IPS DF 6.9 (cell line): Measurements from ENCODE around the gene IFITM10.
"Not testable (repeated sequence)": the region's sequence is repeated elsewhere in the genome, so short reads cannot be mapped to it uniquely, and the experiment has no call there.

Experiments
- DNase-seq: peaks from one replicate; pipeline ENCODE4 v3.0.0-alpha.2; 2013; ENCODE audit warnings: low read depth, low spot score
- H3K27ac ChIP-seq: one replicate; pipeline ENCODE4 v1.5.1; 2013; ENCODE audit warnings: low read length, control low read depth
- H3K27me3 ChIP-seq: 2 replicates; pipeline ENCODE4 v1.6.1; 2013; ENCODE audit warnings: mild to moderate bottlenecking, low read length; ENCODE audit not compliant: control insufficient read depth, insufficient read depth
- H3K36me3 ChIP-seq: 2 replicates; pipeline ENCODE4 v1.6.1; 2013; ENCODE audit warnings: low read length; ENCODE audit not compliant: control insufficient read depth, insufficient read depth
- H3K4me1 ChIP-seq: 2 replicates; pipeline ENCODE4 v1.6.1; 2013; ENCODE audit warnings: low read length; ENCODE audit not compliant: control insufficient read depth, insufficient read depth
- H3K4me3 ChIP-seq: 2 replicates; pipeline ENCODE4 v1.5.1; 2013; ENCODE audit warnings: mild to moderate bottlenecking, low read length
- H3K9me3 ChIP-seq: 2 replicates; pipeline ENCODE4 v1.6.1; 2013; ENCODE audit warnings: low read length, inconsistent platforms; ENCODE audit not compliant: control insufficient read depth, insufficient read depth
- WGBS: extraction: QIAGEN DNeasy Blood & Tissue Kit; methylation state at CpG from one replicate; pipeline ENCODE4 v1.1.7; 2013; ENCODE audit warnings: mixed read lengths, missing lambda C conversion rate; ENCODE audit not compliant: insufficient read length, insufficient coverage; 5-methylcytosine and 5-hydroxymethylcytosine counted together

IFITM10 gene

DNA sequence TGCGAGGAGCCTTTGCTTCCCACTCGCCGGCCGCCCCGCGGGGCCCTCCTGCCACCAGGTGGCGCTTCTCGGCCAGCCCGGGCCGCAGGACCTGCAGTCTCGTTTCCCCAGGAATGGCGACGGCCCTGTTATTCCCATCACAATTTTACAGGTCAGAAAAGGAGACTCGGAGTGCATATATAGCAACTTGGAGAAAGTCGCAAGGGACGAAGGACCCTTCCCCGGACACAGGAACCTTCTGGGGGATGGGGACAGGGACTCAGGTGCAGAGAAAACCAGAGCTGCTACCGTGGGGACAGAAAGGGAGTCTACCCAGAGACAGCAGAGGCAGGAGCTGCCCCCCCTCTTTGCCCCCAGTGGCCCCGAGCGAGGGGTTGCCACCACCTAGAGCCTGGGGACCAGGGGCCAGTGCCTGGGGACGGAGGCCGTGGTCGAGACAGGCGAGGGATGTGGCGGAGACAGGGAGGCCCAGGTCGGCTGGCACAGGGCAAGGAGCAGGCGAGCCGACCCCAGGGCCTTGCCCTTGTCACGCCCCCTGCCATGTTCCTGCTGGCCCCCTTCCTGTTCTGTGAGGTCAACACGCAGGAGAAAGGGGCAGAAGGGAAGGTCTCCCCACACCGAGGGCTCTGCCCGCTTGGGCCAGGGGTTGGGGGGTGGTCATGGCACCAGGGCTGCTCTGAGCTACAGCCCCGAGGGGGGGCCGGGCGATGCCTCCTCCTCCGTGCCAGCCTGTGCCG is 56.9 kb downstream of the IFITM10 start:
- H3K4me3 ChIP-seq = peak overlapping the region; percentile 29; the same call in 1 of the 2 replicates
- peaks cover 3% of the 10 kb centered on the region for H3K4me1 ChIP-seq
- no peaks in the 10 kb centered on the region for H3K36me3 ChIP-seq
- no peaks in the 10 kb centered on the region for H3K9me3 ChIP-seq
- peak; percentile 63 for DNase-seq
- no peak overlapping the region for H3K27ac ChIP-seq
- no peaks in the 10 kb centered on the region; the same call in 1 of the 2 replicates for H3K27me3 ChIP-seq
- no CpG with 5 or more reads among the region's 37 CpGs for WGBS

DNA sequence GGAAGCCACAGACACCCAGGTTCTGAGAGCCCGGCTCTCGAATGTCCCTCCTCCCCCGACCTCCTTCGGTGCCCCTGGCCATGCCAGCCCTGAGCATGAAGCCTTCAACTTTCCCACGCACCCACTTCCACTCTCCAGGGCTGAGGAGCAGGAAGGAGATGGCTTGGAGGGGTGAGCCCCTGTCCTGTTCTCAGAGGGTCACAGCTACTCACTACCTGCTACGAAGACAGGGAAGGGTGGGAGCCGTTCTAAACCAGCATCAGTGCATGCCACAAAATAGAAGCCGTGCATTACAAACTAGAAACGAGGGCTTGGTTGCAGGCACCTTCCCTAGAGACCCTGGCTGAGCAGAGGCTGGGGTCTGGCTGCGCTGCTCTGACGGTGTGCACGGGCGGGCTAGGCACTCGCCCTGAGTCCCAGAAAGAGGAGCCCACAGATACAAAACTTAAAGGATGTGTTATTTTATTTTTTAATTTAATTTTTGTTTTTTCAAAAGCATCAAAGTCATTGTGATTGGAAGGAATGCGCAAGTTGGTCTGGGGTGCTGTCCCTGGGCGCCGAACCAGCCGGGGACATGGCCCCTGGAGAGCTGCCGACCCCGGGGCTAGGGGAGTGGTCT is 57.6 kb downstream of the IFITM10 start:
- Histone ChIP-seq H3K36me3 (no peaks in the 10 kb centered on the region), H3K27ac (no peak overlapping the region), H3K4me3 (no peak overlapping the region), H3K27me3 (no peaks in the 10 kb centered on the region; the same call in 1 of the 2 replicates), H3K9me3 (no peaks in the 10 kb centered on the region), H3K4me1 (peaks cover 3% of the 10 kb centered on the region)
- WGBS = no CpG with 5 or more reads among the region's 20 CpGs
- DNase-seq = no peak

DNA sequence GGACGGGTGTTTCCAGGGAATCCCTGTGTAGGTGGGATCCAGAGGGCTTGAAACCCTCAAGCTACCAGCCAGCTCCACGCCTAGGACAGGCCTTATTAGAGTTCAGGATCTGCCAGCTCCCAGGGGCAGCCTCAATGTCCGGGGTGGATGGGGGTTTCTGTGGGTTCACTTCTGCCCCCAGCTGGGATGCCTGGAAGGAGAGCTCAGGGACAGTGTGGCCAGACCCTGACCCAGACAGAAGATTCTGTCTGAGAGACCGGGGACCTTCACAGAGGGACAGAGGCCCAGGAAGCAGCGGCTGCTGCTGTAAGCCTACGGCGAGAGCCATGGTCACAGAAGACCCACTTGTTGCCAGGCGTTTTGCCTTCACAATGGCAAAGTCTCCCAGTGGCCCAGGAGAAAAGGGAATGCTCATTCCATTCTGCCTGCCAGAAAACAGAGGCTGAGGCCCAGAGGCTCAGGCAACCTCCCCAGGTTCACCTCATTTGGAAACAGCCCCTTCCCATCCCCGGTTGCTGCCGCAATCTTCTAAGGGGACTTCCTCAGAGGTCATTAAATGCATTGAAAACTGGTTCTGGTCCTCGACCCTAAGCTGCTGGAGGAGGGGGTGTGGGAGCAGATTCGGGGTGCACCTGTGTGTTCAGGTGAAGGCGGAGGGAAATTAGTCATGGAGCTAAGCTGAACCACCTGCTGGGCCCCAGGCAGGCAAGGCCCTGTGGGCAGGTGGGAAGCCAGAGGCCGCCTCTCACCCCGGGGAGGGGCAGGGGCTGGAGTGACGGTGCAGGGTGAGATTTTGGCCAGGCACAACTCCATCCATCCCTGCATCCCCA is 58.3 kb downstream of the IFITM10 start:
- no peak for DNase-seq
- no peak overlapping the region for H3K27ac ChIP-seq
- WGBS = no CpG with 5 or more reads among the region's 16 CpGs
- peaks cover 3% of the 10 kb centered on the region for H3K4me1 ChIP-seq
- no peaks in the 10 kb centered on the region for H3K9me3 ChIP-seq
- H3K4me3 ChIP-seq = no peak overlapping the region
- no peaks in the 10 kb centered on the region; the same call in 1 of the 2 replicates for H3K27me3 ChIP-seq
- no peaks in the 10 kb centered on the region for H3K36me3 ChIP-seq

DNA sequence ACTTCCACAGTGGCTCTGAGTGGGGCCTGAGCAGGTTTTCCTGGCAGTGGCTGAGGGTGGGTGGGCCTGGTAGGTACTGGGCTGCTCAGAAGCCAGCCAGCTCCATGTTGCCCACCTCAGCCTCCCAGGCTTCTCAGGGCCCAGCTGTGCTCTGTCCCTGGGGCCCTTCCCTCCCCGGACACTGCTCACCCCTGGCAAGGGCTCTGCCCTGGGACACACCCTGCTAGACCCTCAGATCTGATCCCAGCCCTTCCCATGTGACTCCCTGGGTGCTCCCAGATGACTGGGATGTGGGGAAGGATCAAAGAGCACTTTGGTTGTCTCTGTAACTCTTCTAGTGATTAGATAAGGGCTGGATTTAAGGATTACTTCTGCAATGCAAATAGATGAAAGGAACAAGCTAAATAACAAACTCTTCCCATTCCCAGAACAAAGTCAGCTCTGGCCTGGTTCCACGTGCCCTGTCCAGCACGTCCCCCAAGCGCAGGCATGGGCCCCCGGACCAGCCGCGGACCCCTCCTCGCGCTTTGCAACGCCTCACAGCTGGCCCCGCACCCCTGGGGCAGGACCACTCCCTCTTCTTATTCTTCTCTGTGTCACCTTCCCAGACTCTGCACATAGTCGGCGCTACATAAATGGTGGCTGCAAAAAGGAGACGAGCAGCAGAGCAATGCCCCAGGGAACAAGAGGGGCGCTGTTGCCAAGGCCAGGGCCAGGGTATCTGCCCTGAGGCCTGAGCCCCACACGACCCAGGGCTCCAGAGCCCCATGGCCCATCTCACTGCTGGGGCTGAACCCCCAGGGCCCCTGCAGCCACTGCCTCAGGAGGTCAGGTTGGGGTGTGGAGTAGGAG is 59.1 kb downstream of the IFITM10 start:
- WGBS = no CpG with 5 or more reads among the region's 16 CpGs
- Histone ChIP-seq H3K9me3 (no peaks in the 10 kb centered on the region), H3K4me3 (no peak overlapping the region), H3K36me3 (no peaks in the 10 kb centered on the region), H3K27me3 (no peaks in the 10 kb centered on the region; the same call in 1 of the 2 replicates), H3K27ac (no peak overlapping the region), H3K4me1 (peaks cover 3% of the 10 kb centered on the region)
- no peak for DNase-seq

DNA sequence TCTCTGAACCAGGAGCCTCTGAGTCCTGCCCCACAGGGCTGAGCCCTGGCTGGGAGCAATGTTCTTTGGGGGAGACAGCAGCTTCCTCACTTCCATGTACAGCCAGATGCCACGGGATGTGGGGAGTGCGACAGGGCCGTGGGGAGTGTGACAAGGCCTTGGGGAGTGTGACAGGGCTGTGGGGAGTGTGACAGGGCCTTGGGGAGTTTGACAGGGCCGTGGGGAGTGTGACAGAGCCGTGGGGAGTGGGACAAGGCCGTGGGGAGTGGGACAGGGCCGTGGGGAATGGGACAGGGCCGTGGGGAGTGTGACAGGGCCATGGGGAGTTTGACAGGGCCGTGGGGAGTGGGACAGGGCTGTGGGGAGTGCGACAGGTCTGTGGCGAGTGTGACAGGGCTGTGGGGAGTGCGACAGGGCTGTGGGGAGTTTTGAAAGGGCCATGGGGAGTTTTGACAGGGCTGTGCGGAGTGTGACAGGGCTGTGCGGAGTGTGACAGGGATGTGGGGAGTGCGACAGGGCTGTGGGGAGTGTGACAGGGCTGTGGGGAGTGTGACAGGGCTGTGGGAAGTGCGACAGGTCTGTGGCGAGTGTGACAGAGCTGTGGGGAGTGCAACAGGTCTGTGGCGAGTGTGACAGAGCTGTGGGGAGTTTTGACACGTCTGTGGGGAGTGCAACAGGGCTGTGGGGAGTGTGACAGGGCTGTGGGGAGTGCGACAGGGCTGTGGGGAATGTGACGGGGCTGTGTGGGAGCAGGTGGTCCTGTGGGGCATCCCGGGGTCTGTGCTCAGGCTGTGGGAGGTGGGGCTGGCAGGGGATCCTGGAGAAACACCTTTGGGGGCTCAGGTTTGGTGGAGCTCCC is 60.0 kb downstream of the IFITM10 start:
- H3K27me3 ChIP-seq = no peaks in the 10 kb centered on the region; the same call in 1 of the 2 replicates
- no peaks in the 10 kb centered on the region for H3K9me3 ChIP-seq
- no peak overlapping the region for H3K4me3 ChIP-seq
- DNase-seq = no peak
- WGBS = no CpG with 5 or more reads among the region's 22 CpGs
- no peak overlapping the region for H3K27ac ChIP-seq
- peaks cover 3% of the 10 kb centered on the region for H3K4me1 ChIP-seq
- H3K36me3 ChIP-seq = no peaks in the 10 kb centered on the region

GRCh38 chr11:1689250-1690166 is 60.9 kb downstream of the IFITM10 start:
- not testable (repeated sequence) for DNase-seq, H3K36me3 ChIP-seq, H3K4me3 ChIP-seq, H3K27ac ChIP-seq, H3K27me3 ChIP-seq, H3K4me1 ChIP-seq, H3K9me3 ChIP-seq
- no CpG with 5 or more reads among the region's 32 CpGs for WGBS

DNA sequence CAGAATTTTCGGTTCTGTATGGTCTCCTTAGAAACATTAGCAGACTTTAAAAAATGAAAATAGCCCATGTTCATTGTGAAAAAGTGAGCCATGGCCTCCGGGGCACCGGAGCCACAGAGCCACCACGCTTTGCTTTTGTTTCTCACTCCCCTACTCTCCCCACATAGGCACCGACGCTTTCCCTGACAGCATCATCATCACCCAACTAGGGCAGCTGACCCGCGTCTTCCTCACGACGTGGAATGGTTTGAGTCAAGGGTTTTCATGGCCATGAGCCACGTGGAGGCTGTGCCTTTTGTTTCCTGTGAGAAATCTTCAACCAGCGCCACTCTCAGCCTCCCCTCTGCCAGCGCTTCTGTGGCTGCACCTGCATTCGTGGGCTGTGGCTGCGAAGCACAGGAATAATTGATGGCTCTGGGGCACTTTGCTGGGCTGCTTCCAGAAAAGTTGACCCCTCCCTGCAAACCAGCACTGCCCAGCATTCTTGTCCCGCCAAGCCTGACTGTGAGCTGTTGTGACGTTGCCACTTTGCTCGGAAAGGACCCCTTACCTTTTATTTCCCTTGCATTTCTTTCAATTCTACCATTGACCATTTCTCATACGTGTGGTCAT is 62.0 kb downstream of the IFITM10 start:
- H3K4me1 ChIP-seq, H3K4me3 ChIP-seq: not testable (repeated sequence)
- no CpG with 5 or more reads among the region's 19 CpGs for WGBS

DNA sequence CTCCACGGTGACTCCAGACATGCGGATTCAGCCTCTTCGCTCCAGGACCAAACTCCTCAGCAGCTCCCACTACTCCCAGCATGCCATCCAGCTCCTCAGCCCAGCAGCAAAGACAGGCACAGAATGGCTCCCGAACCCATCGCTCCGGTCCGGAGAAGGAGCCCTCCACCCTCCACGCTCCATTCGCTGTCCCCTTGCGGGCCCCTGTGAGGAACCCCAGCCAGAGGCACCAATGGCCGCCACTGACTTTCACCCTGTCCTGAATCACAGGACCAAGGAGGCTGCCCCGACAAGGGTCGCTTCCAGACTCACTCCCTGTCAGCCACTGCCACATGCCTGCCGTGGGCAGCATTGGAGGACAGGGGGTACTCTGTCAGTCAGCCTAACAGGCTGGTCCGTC is 64.2 kb downstream of the IFITM10 start:
- not testable (repeated sequence) for H3K27me3 ChIP-seq, H3K4me1 ChIP-seq

More for the DNA sequence above, 62.0 kb downstream of the IFITM10 start:
- H3K36me3 ChIP-seq, DNase-seq, H3K27ac ChIP-seq, H3K9me3 ChIP-seq, H3K27me3 ChIP-seq: not testable (repeated sequence)

More for the DNA sequence above, 64.2 kb downstream of the IFITM10 start:
- not testable (repeated sequence) for H3K9me3 ChIP-seq, H3K36me3 ChIP-seq, H3K27ac ChIP-seq, H3K4me3 ChIP-seq, DNase-seq
- WGBS = no CpG with 5 or more reads among the region's 15 CpGs
